Adrenal gland (tissue), 5 donors: Measurements from ENCODE around the gene GOLGA6A.
"Not testable (repeated sequence)": the region's sequence is repeated elsewhere in the genome, so short reads cannot be mapped to it uniquely, and the experiment has no call there.

ENCODE experiments used
- POLR2A ChIP-seq, 2 donors: fragments of 450-650 bp; IDR thresholded peaks; one replicate each; pipeline ENCODE4 v1.6.1; 2017; ENCODE audit warnings: antibody characterized with exemption in 2 of 2, mild to moderate bottlenecking in 2 of 2, moderate library complexity in 1 of 2
- TF ChIP-seq, protein P1 (sequence below), 6 experiments: fragments of 450-650 bp in 4 of 6; fragments of 200-600 bp in 2 of 6; sonication (generic) in 1 of 6; IDR thresholded peaks; 1 replicate in 5 of 6; 2 replicates in 1 of 6; pipeline versions ENCODE4 v1.5.1 to v1.8.0; 2016 to 2021; ENCODE audit warnings: antibody characterized with exemption in 6 of 6, mild to moderate bottlenecking in 2 of 6, moderate library complexity in 1 of 6
- donor health status: DM: no; HTN: no; CAD: no.

DNA sequence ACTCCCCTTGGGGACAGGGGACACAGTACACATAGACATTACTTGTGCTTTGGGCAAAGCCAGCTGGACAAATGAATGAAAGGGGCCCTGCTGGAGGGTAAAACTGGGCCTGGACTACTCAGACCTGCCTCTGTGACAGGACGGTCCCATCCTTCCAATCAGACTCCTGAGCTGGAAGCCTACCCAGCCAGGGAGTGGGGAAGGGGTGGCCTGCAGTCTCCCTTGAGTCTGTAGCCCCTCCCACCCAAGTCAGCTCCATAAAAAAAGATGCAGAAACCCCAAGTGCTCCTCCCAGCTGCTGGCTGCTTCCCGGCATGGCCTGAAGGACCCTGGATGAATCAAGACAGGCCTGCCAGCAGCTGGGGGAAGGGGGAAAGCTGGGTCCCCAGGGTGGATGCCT is 12.2 kb upstream of the GOLGA6A start:
- not testable (repeated sequence) for TF ChIP-seq POLR2A (IDR thresholded peaks at IDR 0.05)
- TF ChIP-seq, protein P1, sequence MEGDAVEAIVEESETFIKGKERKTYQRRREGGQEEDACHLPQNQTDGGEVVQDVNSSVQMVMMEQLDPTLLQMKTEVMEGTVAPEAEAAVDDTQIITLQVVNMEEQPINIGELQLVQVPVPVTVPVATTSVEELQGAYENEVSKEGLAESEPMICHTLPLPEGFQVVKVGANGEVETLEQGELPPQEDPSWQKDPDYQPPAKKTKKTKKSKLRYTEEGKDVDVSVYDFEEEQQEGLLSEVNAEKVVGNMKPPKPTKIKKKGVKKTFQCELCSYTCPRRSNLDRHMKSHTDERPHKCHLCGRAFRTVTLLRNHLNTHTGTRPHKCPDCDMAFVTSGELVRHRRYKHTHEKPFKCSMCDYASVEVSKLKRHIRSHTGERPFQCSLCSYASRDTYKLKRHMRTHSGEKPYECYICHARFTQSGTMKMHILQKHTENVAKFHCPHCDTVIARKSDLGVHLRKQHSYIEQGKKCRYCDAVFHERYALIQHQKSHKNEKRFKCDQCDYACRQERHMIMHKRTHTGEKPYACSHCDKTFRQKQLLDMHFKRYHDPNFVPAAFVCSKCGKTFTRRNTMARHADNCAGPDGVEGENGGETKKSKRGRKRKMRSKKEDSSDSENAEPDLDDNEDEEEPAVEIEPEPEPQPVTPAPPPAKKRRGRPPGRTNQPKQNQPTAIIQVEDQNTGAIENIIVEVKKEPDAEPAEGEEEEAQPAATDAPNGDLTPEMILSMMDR (IDR thresholded peaks at IDR 0.05) = not testable (repeated sequence)
